Adrenal gland (tissue), 12 donors: ENCODE measurements around the gene GNG2. TPM values are rescaled to one million over a fixed set of nuclear protein-coding genes. Genes with fewer than 3 reads are reported as not detected.

Experiments used
- DNase-seq, 7 donors: peaks; one replicate each; pipeline ENCODE4 v3.0.0-alpha.2; 2019 to 2020
- H3K27ac ChIP-seq, 5 donors: fragments of 200-600 bp; sonication (generic) in 4 of 5; 1 replicate in 3 of 5; 2 replicates in 2 of 5; pipeline versions ENCODE4 v1.5.1 to v1.8.0; 2016 to 2020; ENCODE audit warnings: mild to moderate bottlenecking in 1 of 5
- H3K27me3 ChIP-seq: fragments of 200-600 bp; 2 replicates; pipeline ENCODE4 v1.8.0; 2021
- H3K36me3 ChIP-seq, 2 donors: fragments of 200-600 bp; replicated peaks in 1 of 2; 1 replicate in 1 of 2; 2 replicates in 1 of 2; pipeline versions ENCODE4 v1.5.1 to v1.8.0; 2018 to 2022
- H3K4me1 ChIP-seq, 2 donors: fragments of 200-600 bp; replicated peaks in 1 of 2; 1 replicate in 1 of 2; 2 replicates in 1 of 2; pipeline versions ENCODE4 v1.5.1 to v1.8.0; 2018 to 2021
- H3K4me3 ChIP-seq, 4 donors: fragments of 200-600 bp; sonication (generic) in 3 of 4; one replicate each; pipeline ENCODE4 v1.5.1; 2016 to 2018
- H3K9me3 ChIP-seq, 3 donors: fragments of 200-600 bp; sonication (generic) in 1 of 3; replicated peaks in 1 of 3; 1 replicate in 2 of 3; 2 replicates in 1 of 3; pipeline versions ENCODE4 v1.5.1 to v1.8.0; 2016 to 2021
- CTCF ChIP-seq, 6 experiments: fragments of 450-650 bp in 4 of 6; fragments of 200-600 bp in 2 of 6; sonication (generic) in 1 of 6; IDR thresholded peaks; 1 replicate in 5 of 6; 2 replicates in 1 of 6; pipeline versions ENCODE4 v1.5.1 to v1.8.0; 2016 to 2021; ENCODE audit warnings: antibody characterized with exemption in 6 of 6, mild to moderate bottlenecking in 2 of 6, moderate library complexity in 1 of 6
- POLR2A ChIP-seq, 2 donors: fragments of 450-650 bp; IDR thresholded peaks; one replicate each; pipeline ENCODE4 v1.6.1; 2017; ENCODE audit warnings: antibody characterized with exemption in 2 of 2, mild to moderate bottlenecking in 2 of 2, moderate library complexity in 1 of 2
- WGBS, 4 donors: extraction: QIAGEN DNeasy Blood & Tissue Kit in 2 of 4; methylation state at CpG; one replicate each; pipeline versions ENCODE4 v1.1.5 to v1.1.7; 2013 to 2017; 5-methylcytosine and 5-hydroxymethylcytosine counted together
- intact Hi-C, 2 donors: fragments of 100-400 bp; cut with DNase I; formaldehyde crosslinking; loops; one replicate each; pipeline versions ENCODE4 v1.14.1 to v1.15.0; 2022 to 2023
- polyA plus RNA-seq, 3 donors: library from polyadenylated mRNA; stranded (reverse); fragments of 200-250 nt in 2 of 3; fragments of 350-450 nt in 1 of 3; fragmentation: Illumina TruSeq in 1 of 3; extraction: RNeasy Lipid Tissue Mini Kit (QIAGEN cat#74804) in 1 of 3; gene quantifications; one replicate each; pipeline ENCODE4 v1.2.3, GENCODE V29; 2013 to 2014
- total RNA-seq, 9 donors: library from RNA; depleted of rRNA in 4 of 9; stranded (reverse); fragments of >200 nt in 4 of 9; fragments of 120-200 nt in 1 of 9; fragmentation: NEBNext Ultra II Directional in 1 of 9; extraction: Animal tissue kit (Norgen Biotek cat#: 25700) in 1 of 9; gene quantifications; one replicate each; pipeline versions ENCODE4 v1.1.0 to v1.2.4, GENCODE V29; 2013 to 2023
- donor health status: healthy with polysubstance abuse.
- donor health status: Bipolar disorder and iron deficiency.
- donor health status: DM: yes; HTN: yes; CAD: no.
- donor health status: DM: no; HTN: no; CAD: no.
- donor health status: DM: no; HTN: no; CAD: no.
- donor health status: DM: yes; HTN: yes; CAD: no.

The GNG2 gene
- total and polyA plus RNA-seq, 12 donors, result 6.7 to 61.4 (median 20.7) TPM

GRCh38 chr14:51922624-51923023, 62.2 kb downstream of the GNG2 start:
- H3K9me3 ChIP-seq, result no peaks in the 10 kb centered on the region
- WGBS, 4 donors, result 56 to 65% (median 61%) methylated on average over 6 of the region's 6 CpGs
- H3K36me3 ChIP-seq, result no peaks in the 10 kb centered on the region
- H3K27ac ChIP-seq, result no peak overlapping the region
- intact Hi-C loops, result no loop called here
- no peak overlapping the region for H3K4me3 ChIP-seq
- peaks cover 0 to 6% of the 10 kb centered on the region in 2 donors for H3K4me1 ChIP-seq
- TF ChIP-seq CTCF (IDR thresholded peaks at IDR 0.05) (no peak), POLR2A (IDR thresholded peaks at IDR 0.05) (no peak)
- no peaks in the 10 kb centered on the region for H3K27me3 ChIP-seq
- no peak for DNase-seq

GRCh38 chr14:51924600-51924999, 64.2 kb downstream of the GNG2 start:
- DNase-seq, result no peak
- Histone ChIP-seq H3K4me1 (peaks cover 0 to 13% of the 10 kb centered on the region in 2 donors), H3K9me3 (no peaks in the 10 kb centered on the region), H3K27me3 (no peaks in the 10 kb centered on the region), H3K36me3 (no peaks in the 10 kb centered on the region), H3K27ac (no peak overlapping the region), H3K4me3 (no peak overlapping the region)
- WGBS, 4 donors, result 89 to 92% (median 89%) methylated on average over 4 of the region's 4 CpGs
- TF ChIP-seq CTCF (IDR thresholded peaks at IDR 0.05) (no peak), POLR2A (IDR thresholded peaks at IDR 0.05) (no peak)
- intact Hi-C loops, result no loop called here

- H3K4me1 ChIP-seq, result peaks cover 0 to 13% of the 10 kb centered on the region in 2 donors
- H3K27me3 ChIP-seq, result no peaks in the 10 kb centered on the region
- TF ChIP-seq CTCF (IDR thresholded peaks at IDR 0.05) (no peak), POLR2A (IDR thresholded peaks at IDR 0.05) (no peak)
- no peak for DNase-seq
- H3K4me3 ChIP-seq, result no peak overlapping the region
- intact Hi-C loops, result no loop called here
- no peaks in the 10 kb centered on the region for H3K9me3 ChIP-seq
- no peak overlapping the region for H3K27ac ChIP-seq
- 91 to 96% (median 94%) methylated on average over 2 of the region's 2 CpGs for WGBS, 4 donors
- no peaks in the 10 kb centered on the region for H3K36me3 ChIP-seq
Measured at GRCh38 chr14:51925980-51926379, 65.6 kb downstream of the GNG2 start.

- Histone ChIP-seq H3K9me3 (no peaks in the 10 kb centered on the region), H3K4me3 (no peak overlapping the region), H3K27ac (no peak overlapping the region), H3K36me3 (no peaks in the 10 kb centered on the region), H3K4me1 (peaks cover 0 to 13% of the 10 kb centered on the region in 2 donors), H3K27me3 (no peaks in the 10 kb centered on the region)
- intact Hi-C loops, result no loop called here
- no peak for DNase-seq
- WGBS, 4 donors, result 92 to 100% (median 95%) methylated on average over 6 to 7 of the region's 7 CpGs
- TF ChIP-seq CTCF (IDR thresholded peaks at IDR 0.05) (no peak), POLR2A (IDR thresholded peaks at IDR 0.05) (no peak)
Measured at GRCh38 chr14:51926449-51926848, 66.0 kb downstream of the GNG2 start.
